HCT116 (cell line): ENCODE results near the gene STOML2. TPM values are rescaled to one million over a fixed set of nuclear protein-coding genes. Genes with fewer than 3 reads are reported as not detected.

Source experiments
- ATAC-seq: fragments of 200-7000 bp; cut with Tn5 transposase; 2 replicates; pipeline ENCODE4 v1.9.1; 2020; ENCODE audit warnings: mild to moderate bottlenecking, moderate library complexity
- BruUV-seq: library from RNA; stranded (reverse); fragments of 400-500 nt; replicated peaks from 2 replicates; lab custom pipeline; 2021; lab: Mats Ljungman, UMichigan
- CTCF ChIA-PET: fragments of 300-600 bp; sonication (Branson Sonifier 250); formaldehyde crosslinking; loops from one replicate; lab custom pipeline; 2021; ENCODE audit warnings: antibody characterized with exemption; lab: Charles Lee
- POLR2A ChIA-PET: fragments of 300-600, 350-600 bp; sonication (Branson Sonifier 250); formaldehyde crosslinking; loops from one replicate; lab custom pipeline; 2021; ENCODE audit warnings: antibody characterized with exemption; lab: Charles Lee
- RAD21 ChIA-PET, 2 experiments: fragments of 300-600 bp; sonication (Branson Sonifier 250); formaldehyde crosslinking; loops; one replicate each; lab custom pipeline; 2023; ENCODE audit warnings: low total read pairs in 2 of 2; ENCODE audit not compliant: uncharacterized antibody in 2 of 2, unreplicated experiment in 2 of 2, low non-redundant PET in 1 of 2; lab: Charles Lee
- DNase-seq: peaks from one replicate; pipeline ENCODE4 v3.0.0-alpha.2; 2010; ENCODE audit warnings: low read depth, low spot score
- H2AFZ ChIP-seq: fragments of 200-600 bp; shearing (Covaris generic), sonication (generic); 2 replicates; pipeline ENCODE4 v1.6.1; 2017; ENCODE audit warnings: low read depth, mixed run types, mixed read lengths, antibody characterized with exemption, low read length; ENCODE audit not compliant: poor library complexity, severe bottlenecking
- H3K27ac ChIP-seq: 2 replicates; pipeline ENCODE4 v1.5.1; 2012; ENCODE audit warnings: low read depth, low read length
- H3K27me3 ChIP-seq: fragments of 200-600 bp; sonication (generic); 2 replicates; pipeline ENCODE4 v1.6.1; 2016; ENCODE audit warnings: mixed run types, low read length, mixed read lengths; ENCODE audit not compliant: insufficient read depth
- H3K36me3 ChIP-seq, 2 experiments: fragments of 200-500 bp in 1 of 2; fragments of 200-600 bp in 1 of 2; sonication (Bioruptor generic) in 1 of 2; sonication (generic) in 1 of 2; 2 replicates each; pipeline versions ENCODE4 v1.5.1 to v1.6.1; 2014 to 2016; ENCODE audit warnings: low read length in 2 of 2, inconsistent platforms in 1 of 2, mixed read lengths in 1 of 2, mixed run types in 1 of 2; ENCODE audit not compliant: insufficient read depth in 2 of 2, control insufficient read depth in 1 of 2
- H3K4me1 ChIP-seq, 2 experiments: fragments of 200-600 bp in 1 of 2; sonication (generic) in 1 of 2; 2 replicates each; pipeline versions ENCODE4 v1.5.1 to v1.6.1; 2012 to 2017; ENCODE audit warnings: low read length in 2 of 2, inconsistent platforms in 1 of 2, mild to moderate bottlenecking in 1 of 2, mixed read lengths in 1 of 2, mixed run types in 1 of 2, moderate library complexity in 1 of 2; ENCODE audit not compliant: insufficient read depth in 2 of 2, control insufficient read depth in 1 of 2
- H3K4me2 ChIP-seq: fragments of 200-600 bp; sonication (generic); 2 replicates; pipeline ENCODE4 v1.6.1; 2017; ENCODE audit warnings: mixed run types, low read length, mixed read lengths
- H3K4me3 ChIP-seq, 2 experiments: fragments of 200-600 bp in 1 of 2; sonication (generic) in 1 of 2; replicated peaks in 1 of 2; 2 replicates each; pipeline ENCODE4 v1.5.1; 2011 to 2016; ENCODE audit warnings: low read length in 2 of 2, control low read depth in 1 of 2, low read depth in 1 of 2, mild to moderate bottlenecking in 1 of 2, mixed read lengths in 1 of 2, mixed run types in 1 of 2
- H3K79me2 ChIP-seq: fragments of 200-600 bp; sonication (generic); 2 replicates; pipeline ENCODE4 v1.6.1; 2017; ENCODE audit warnings: mild to moderate bottlenecking, mixed run types, low read length, moderate library complexity, mixed read lengths; ENCODE audit not compliant: insufficient read depth
- H3K9ac ChIP-seq: fragments of 200-600 bp; sonication (generic); 2 replicates; pipeline ENCODE4 v1.6.1; 2016; ENCODE audit warnings: low read length, mixed read lengths
- H3K9me2 ChIP-seq: fragments of 200-600 bp; sonication (generic), shearing (Covaris generic); 2 replicates; pipeline ENCODE4 v1.6.1; 2017; ENCODE audit warnings: mixed run types, mild to moderate bottlenecking, moderate library complexity; ENCODE audit not compliant: insufficient read depth
- H3K9me3 ChIP-seq, 2 experiments: fragments of 200-500 bp in 1 of 2; fragments of 200-600 bp in 1 of 2; sonication (Bioruptor generic) in 1 of 2; sonication (generic) in 1 of 2; 2 replicates each; pipeline ENCODE4 v1.6.1; 2014 to 2017; ENCODE audit warnings: low read length in 2 of 2, mixed read lengths in 2 of 2, inconsistent platforms in 1 of 2, low read depth in 1 of 2, mild to moderate bottlenecking in 1 of 2, mixed run types in 1 of 2, moderate library complexity in 1 of 2; ENCODE audit not compliant: control insufficient read depth in 1 of 2, insufficient read depth in 1 of 2
- H4K20me1 ChIP-seq: fragments of 200-600 bp; sonication (generic), shearing (Covaris generic); 2 replicates; pipeline ENCODE4 v1.6.1; 2017; ENCODE audit warnings: mixed run types, mild to moderate bottlenecking, moderate library complexity; ENCODE audit not compliant: insufficient read depth
- ATF3 ChIP-seq: IDR thresholded peaks from 2 replicates; pipeline ENCODE4 v1.6.1; 2012
- CTCF ChIP-seq, 3 experiments: fragments of 200-600 bp in 1 of 3; sonication (generic) in 1 of 3; IDR thresholded peaks in 2 of 3; conservative IDR thresholded peaks in 1 of 3; 2 replicates each; pipeline ENCODE4 v1.5.1; 2012 to 2017; ENCODE audit warnings: low read depth in 2 of 3, low read length in 2 of 3, antibody characterized with exemption in 1 of 3, borderline replicate concordance in 1 of 3, control low read depth in 1 of 3, mild to moderate bottlenecking in 1 of 3, mixed read lengths in 1 of 3, mixed run types in 1 of 3, moderate library complexity in 1 of 3; ENCODE audit not compliant: insufficient read depth in 1 of 3
- EGR1 ChIP-seq: IDR thresholded peaks from 2 replicates; pipeline ENCODE4 v1.6.1; 2012; ENCODE audit warnings: low read depth
- EZH2 ChIP-seq: fragments of 200-600 bp; sonication (generic); IDR thresholded peaks from 2 replicates; pipeline ENCODE4 v1.6.1; 2017; ENCODE audit warnings: antibody characterized with exemption, mixed run types
- EZH2phosphoT487 ChIP-seq: fragments of 200-600 bp; IDR thresholded peaks from 2 replicates; pipeline ENCODE4 v1.6.1; 2018; ENCODE audit warnings: antibody characterized with exemption, borderline replicate concordance
- FOSL1 ChIP-seq: IDR thresholded peaks from 2 replicates; pipeline ENCODE4 v1.6.1; 2012; ENCODE audit warnings: low read depth
- JUND ChIP-seq: IDR thresholded peaks from 2 replicates; pipeline ENCODE4 v1.6.1; 2012
- POLR2A ChIP-seq: IDR thresholded peaks from 2 replicates; pipeline ENCODE4 v1.7.0; 2011; ENCODE audit warnings: borderline replicate concordance; ENCODE audit not compliant: insufficient read depth, insufficient read length; ENCODE audit errors: extremely low read depth
- POLR2AphosphoS5 ChIP-seq: IDR thresholded peaks from 2 replicates; pipeline ENCODE4 v1.6.1; 2011; ENCODE audit warnings: mild to moderate bottlenecking, low read depth, low read length, moderate library complexity
- RAD21 ChIP-seq: IDR thresholded peaks from 2 replicates; pipeline ENCODE4 v1.6.1; 2012; ENCODE audit warnings: low read depth, mild to moderate bottlenecking
- SP1 ChIP-seq: IDR thresholded peaks from 2 replicates; pipeline ENCODE4 v1.6.1; 2012; ENCODE audit warnings: low read depth
- TCF7L2 ChIP-seq: IDR thresholded peaks from 2 replicates; pipeline ENCODE4 v1.7.0; 2011; ENCODE audit warnings: borderline replicate concordance, inconsistent platforms; ENCODE audit not compliant: insufficient read depth, insufficient read length; ENCODE audit errors: extremely low read depth
- YY1 ChIP-seq: IDR thresholded peaks from 2 replicates; pipeline ENCODE4 v1.6.1; 2011; ENCODE audit warnings: low read length, low read depth, moderate library complexity, mild to moderate bottlenecking; ENCODE audit not compliant: insufficient replicate concordance; ENCODE audit errors: extremely low read depth
- ZBTB33 ChIP-seq: IDR thresholded peaks from 2 replicates; pipeline ENCODE4 v1.6.1; 2011; ENCODE audit warnings: mild to moderate bottlenecking, low read length, moderate library complexity; ENCODE audit not compliant: insufficient replicate concordance; ENCODE audit errors: extremely low read depth
- ZFX ChIP-seq: fragments of 450-650 bp; IDR thresholded peaks from 2 replicates; pipeline ENCODE4 v1.6.1; 2017
- intact Hi-C: fragments of 100-400 bp; cut with micrococcal nuclease; formaldehyde crosslinking; loops from 2 replicates; pipeline ENCODE4 v1.10.0; 2022
- total RNA-seq: library from RNA; stranded (reverse); gene quantifications from one replicate; pipeline ENCODE4 v1.2.1, GENCODE V29; 2021; ENCODE audit not compliant: unreplicated experiment

Gene STOML2
- total RNA-seq, 1 experiment from 2014 or later, result 245 TPM

GRCh38 chr9:35074791-35075190, 28.1 kb downstream of the STOML2 start:
- POLR2A ChIA-PET, result no interaction called here
- H3K36me3 ChIP-seq, result peaks cover 2 to 45% of the 10 kb centered on the region in 2 experiments; a peak in 2 of 4 replicates
- ATAC-seq, result no peak

More at GRCh38 chr9:35074791-35075190, 28.1 kb downstream of the STOML2 start:
- no peak overlapping the region for H2AFZ ChIP-seq
- intact Hi-C loops, result no loop called here
- no peak overlapping the region for H3K4me3 ChIP-seq
- no peaks in the 10 kb centered on the region for H3K9me3 ChIP-seq
- no peaks in the 10 kb centered on the region for H3K9me2 ChIP-seq
- DNase-seq, result no peak
- H3K79me2 ChIP-seq, result peaks cover 61% of the 10 kb centered on the region
- ChIA-PET RAD21 (no interaction called here), CTCF (no interaction called here)
- no peak overlapping the region for H3K4me2 ChIP-seq
- H3K4me1 ChIP-seq, result peaks cover 19 to 37% of the 10 kb centered on the region in 2 experiments
- H3K27ac ChIP-seq, result no peak overlapping the region
- peaks cover 5% of the 10 kb centered on the region; the same call in 1 of the 2 replicates for H4K20me1 ChIP-seq
- H3K9ac ChIP-seq, result no peak overlapping the region
- BruUV-seq, result no TSS peak
- TF ChIP-seq POLR2A, result no peak
- TF ChIP-seq EZH2phosphoT487, result no peak
- TF ChIP-seq ATF3, result no peak
- TF ChIP-seq TCF7L2, result no peak
- TF ChIP-seq CTCF (IDR thresholded peaks at IDR 0.05 in 2 of 3, conservative IDR thresholded peaks at IDR 0.05 in 1 of 3; ENCODE audit: borderline replicate concordance in 1 of 3, insufficient read depth in 1 of 3, low read depth in 2 of 3, low read length in 2 of 3), result no peak
- TF ChIP-seq YY1, result no peak
- TF ChIP-seq POLR2AphosphoS5, result no peak
- no peak for TF ChIP-seq EZH2
- TF ChIP-seq FOSL1, result no peak
- TF ChIP-seq ZBTB33, result no peak
- TF ChIP-seq ZFX, result no peak
- TF ChIP-seq EGR1, result no peak
- TF ChIP-seq RAD21, result no peak
- no peak for TF ChIP-seq SP1
- TF ChIP-seq JUND, result no peak
- no peaks in the 10 kb centered on the region for H3K27me3 ChIP-seq
